ENCODE data around the gene PTPRK. TPM values are rescaled to one million over a fixed set of nuclear protein-coding genes. Genes with fewer than 3 reads are reported as not detected.

Gene PTPRK
- total RNA-seq, 1 experiment from 2014 or later: 34.2 TPM

GRCh38 chr6:128531696-128532095 lies 11.3 kb upstream of the PTPRK start:
- Histone ChIP-seq H2AFZ (ENCODE audit: low read depth, low read length, poor library complexity, severe bottlenecking) (no peak overlapping the region), H3K36me3 (ENCODE audit: control insufficient read depth in 1 of 2, insufficient read depth in 2 of 2, low read length in 2 of 2) (no peaks in the 10 kb centered on the region), H3K79me2 (ENCODE audit: insufficient read depth, low read length) (no peaks in the 10 kb centered on the region), H3K27ac (ENCODE audit: low read depth, low read length) (no peak overlapping the region), H3K4me1 (ENCODE audit: control insufficient read depth in 1 of 2, insufficient read depth in 2 of 2, low read length in 2 of 2) (no peaks in the 10 kb centered on the region), H3K9me2 (ENCODE audit: insufficient read depth) (no peaks in the 10 kb centered on the region), H3K4me2 (ENCODE audit: low read length) (no peak overlapping the region), H3K9me3 (ENCODE audit: control insufficient read depth in 1 of 2, insufficient read depth in 1 of 2, low read depth in 1 of 2, low read length in 2 of 2) (no peaks in the 10 kb centered on the region), H3K27me3 (ENCODE audit: insufficient read depth, low read length) (no peaks in the 10 kb centered on the region), H3K9ac (ENCODE audit: low read length) (no peak overlapping the region), H4K20me1 (ENCODE audit: insufficient read depth) (no peaks in the 10 kb centered on the region; the same call in 1 of the 2 replicates), H3K4me3 (replicated peaks in 1 of 2; ENCODE audit: low read depth in 1 of 2, low read length in 2 of 2) (no peak overlapping the region)
- TF ChIP-seq TCF7L2 (IDR thresholded peaks at IDR 0.05; ENCODE audit: borderline replicate concordance, extremely low read depth, insufficient read depth, insufficient read length) (no peak), SP1 (IDR thresholded peaks at IDR 0.05; ENCODE audit: low read depth) (no peak), ZNF274 (IDR thresholded peaks at IDR 0.05; ENCODE audit: low read depth, low read length) (no peak), RAD21 (IDR thresholded peaks at IDR 0.05; ENCODE audit: low read depth) (no peak), ZBTB33 (IDR thresholded peaks at IDR 0.05; ENCODE audit: extremely low read depth, insufficient replicate concordance, low read length) (no peak), MAX (IDR thresholded peaks at IDR 0.05) (no peak), FOSL1 (IDR thresholded peaks at IDR 0.05; ENCODE audit: low read depth) (no peak), POLR2A (IDR thresholded peaks at IDR 0.05; ENCODE audit: borderline replicate concordance, extremely low read depth, insufficient read depth, insufficient read length) (no peak), JUND (IDR thresholded peaks at IDR 0.05) (no peak), SRF (IDR thresholded peaks at IDR 0.05; ENCODE audit: low read depth) (no peak), CTCF (IDR thresholded peaks at IDR 0.05 in 2 of 3, conservative IDR thresholded peaks at IDR 0.05 in 1 of 3; ENCODE audit: borderline replicate concordance in 1 of 3, insufficient read depth in 1 of 3, low read depth in 2 of 3, low read length in 2 of 3) (no peak), CEBPB (IDR thresholded peaks at IDR 0.05; ENCODE audit: low read depth) (no peak), ELF1 (IDR thresholded peaks at IDR 0.05; ENCODE audit: borderline replicate concordance, low read depth) (no peak), ATF3 (IDR thresholded peaks at IDR 0.05) (no peak), EZH2 (IDR thresholded peaks at IDR 0.05) (no peak), CBX3 (IDR thresholded peaks at IDR 0.05; ENCODE audit: low read depth) (no peak), REST (IDR thresholded peaks at IDR 0.05; ENCODE audit: low read depth) (no peak), EZH2phosphoT487 (IDR thresholded peaks at IDR 0.05; ENCODE audit: borderline replicate concordance) (no peak)
- POLR2A ChIA-PET: no interaction called here
- RAD21 ChIA-PET (ENCODE audit: low non-redundant PET in 1 of 2, low total read pairs in 2 of 2, uncharacterized antibody in 2 of 2, unreplicated experiment in 2 of 2): no interaction called here
- intact Hi-C loops (cut with micrococcal nuclease): no loop called here
- CTCF ChIA-PET: interaction anchor here (1.1 kb wide), 1 partner anchor 12 kb away, joined by 3 read pairs; the partner anchor contains the start of gene PTPRK
- ATAC-seq (no peak), DNase-seq (ENCODE audit: low read depth, low spot score) (no peak)
- no TSS peak for BruUV-seq (replicated peaks)
